OCI-LY1 (cell line): ENCODE data around the gene FNIP1.
"Not testable (repeated sequence)": the region's sequence is repeated elsewhere in the genome, so short reads cannot be mapped to it uniquely, and the experiment has no call there.

ENCODE experiments used
- H2AFZ ChIP-seq: fragments of 200-600 bp; sonication (generic), shearing (Covaris generic); 2 replicates; pipeline ENCODE4 v1.6.0; 2014; ENCODE audit warnings: antibody characterized with exemption, mild to moderate bottlenecking, low read length
- H3F3A ChIP-seq: fragments of 200-600 bp; sonication (generic), shearing (Covaris generic); 2 replicates; pipeline ENCODE4 v1.6.0; 2014; ENCODE audit warnings: mild to moderate bottlenecking, antibody characterized with exemption, low read length, moderate library complexity; ENCODE audit not compliant: insufficient read depth
- H3K27ac ChIP-seq: fragments of 200-600 bp; sonication (generic); 2 replicates; pipeline ENCODE4 v1.5.1; 2014; ENCODE audit warnings: low read length, mixed run types, mild to moderate bottlenecking, low read depth; ENCODE audit not compliant: poor library complexity, severe bottlenecking
- H3K27me3 ChIP-seq: fragments of 200-600 bp; sonication (generic); 2 replicates; pipeline ENCODE4 v1.6.0; 2014; ENCODE audit warnings: antibody characterized with exemption, mild to moderate bottlenecking, low read length, moderate library complexity; ENCODE audit not compliant: insufficient read depth
- H3K36me3 ChIP-seq: fragments of 200-600 bp; sonication (generic); 2 replicates; pipeline ENCODE4 v1.6.1; 2014; ENCODE audit warnings: mild to moderate bottlenecking, antibody characterized with exemption, low read length, moderate library complexity, mixed read lengths; ENCODE audit not compliant: insufficient read depth
- H3K4me1 ChIP-seq: fragments of 200-600 bp; sonication (generic); 2 replicates; pipeline ENCODE4 v1.5.1; 2014; ENCODE audit warnings: mild to moderate bottlenecking, low read length, moderate library complexity; ENCODE audit not compliant: insufficient read depth, severe bottlenecking
- H3K4me2 ChIP-seq: fragments of 200-600 bp; sonication (generic), shearing (Covaris generic); 2 replicates; pipeline ENCODE4 v1.6.1; 2014; ENCODE audit warnings: low read length
- H3K4me3 ChIP-seq: fragments of 200-600 bp; sonication (generic); 2 replicates; pipeline ENCODE4 v1.5.1; 2014; ENCODE audit warnings: low read length, low read depth, mild to moderate bottlenecking, mixed read lengths; ENCODE audit not compliant: poor library complexity, severe bottlenecking
- H3K79me2 ChIP-seq: fragments of 200-600 bp; shearing (Covaris generic); 2 replicates; pipeline ENCODE4 v1.6.1; 2016; ENCODE audit warnings: mixed run types, low read length, mixed read lengths; ENCODE audit not compliant: insufficient read depth
- H3K9ac ChIP-seq: fragments of 200-600 bp; sonication (generic), shearing (Covaris generic); 2 replicates; pipeline ENCODE4 v1.6.1; 2014; ENCODE audit warnings: mild to moderate bottlenecking, low read length, mixed read lengths
- H3K9me2 ChIP-seq: fragments of 200-600 bp; sonication (generic), shearing (Covaris generic); 2 replicates; pipeline ENCODE4 v1.6.1; 2014; ENCODE audit warnings: low read depth, mild to moderate bottlenecking, low read length, mixed read lengths
- H3K9me3 ChIP-seq: fragments of 200-600 bp; shearing (Covaris generic); 2 replicates; pipeline ENCODE4 v1.6.1; 2014; ENCODE audit warnings: low read length, mixed read lengths
- H4K20me1 ChIP-seq: fragments of 200-600 bp; sonication (generic), shearing (Covaris generic); 2 replicates; pipeline ENCODE4 v1.6.0; 2016; ENCODE audit warnings: mild to moderate bottlenecking, low read length; ENCODE audit not compliant: insufficient read depth
- CTCF ChIP-seq: fragments of 200-600 bp; sonication (generic), shearing (Covaris generic); IDR thresholded peaks from 2 replicates; pipeline ENCODE4 v1.5.1; 2017; ENCODE audit warnings: mild to moderate bottlenecking, antibody characterized with exemption, low read length, moderate library complexity, mixed read lengths
- EZH2 ChIP-seq: fragments of 200-600 bp; sonication (generic), shearing (Covaris generic); IDR thresholded peaks from 2 replicates; pipeline ENCODE4 v1.8.0; 2017; ENCODE audit warnings: borderline replicate concordance, mixed run types, mild to moderate bottlenecking, antibody characterized with exemption, low read length, moderate library complexity, mixed read lengths

Gene FNIP1

GRCh38 chr5:131682175-131682574 lies 114.6 kb downstream of the FNIP1 start:
- Histone ChIP-seq H3K36me3 (peaks cover 18% of the 10 kb centered on the region), H3K9ac (no peak overlapping the region), H3K27ac (no peak overlapping the region), H3K27me3 (no peaks in the 10 kb centered on the region), H2AFZ (no peak overlapping the region), H3K9me2 (no peaks in the 10 kb centered on the region), H3K4me1 (peaks cover 15% of the 10 kb centered on the region), H3F3A (no peaks in the 10 kb centered on the region), H3K4me2 (no peak overlapping the region), H3K79me2 (no peaks in the 10 kb centered on the region), H3K9me3 (no peaks in the 10 kb centered on the region), H3K4me3 (no peak overlapping the region), H4K20me1 (no peaks in the 10 kb centered on the region)
- TF ChIP-seq EZH2 (no peak), CTCF (no peak)

- H3K4me3 ChIP-seq, result no peak overlapping the region
- H3K4me2 ChIP-seq, result no peak overlapping the region
- no peak overlapping the region for H3K27ac ChIP-seq
- no peak for TF ChIP-seq CTCF
- no peak for TF ChIP-seq EZH2
- no peaks in the 10 kb centered on the region for H3F3A ChIP-seq
- H3K9me2 ChIP-seq, result no peaks in the 10 kb centered on the region
- peaks cover 15% of the 10 kb centered on the region for H3K4me1 ChIP-seq
- H3K36me3 ChIP-seq, result peaks cover 28% of the 10 kb centered on the region
- H3K9ac ChIP-seq, result no peak overlapping the region
- H3K9me3 ChIP-seq, result no peaks in the 10 kb centered on the region
- H3K27me3 ChIP-seq, result no peaks in the 10 kb centered on the region
- no peaks in the 10 kb centered on the region for H3K79me2 ChIP-seq
- H4K20me1 ChIP-seq, result no peaks in the 10 kb centered on the region
- no peak overlapping the region for H2AFZ ChIP-seq
These were observed 116.9 kb downstream of the FNIP1 start for GRCh38 chr5:131679911-131680310.

- not testable (repeated sequence) for H3K4me1 ChIP-seq, H3K9ac ChIP-seq, H3K27ac ChIP-seq, H2AFZ ChIP-seq, H3K27me3 ChIP-seq, H3K9me3 ChIP-seq, H3K4me3 ChIP-seq, H3K79me2 ChIP-seq, H4K20me1 ChIP-seq, H3K4me2 ChIP-seq, H3F3A ChIP-seq, H3K9me2 ChIP-seq
- peaks cover 41% of the 10 kb centered on the region for H3K36me3 ChIP-seq
These were observed 118.5 kb downstream of the FNIP1 start for GRCh38 chr5:131678273-131678672.

- Histone ChIP-seq H3K9ac (no peak overlapping the region), H3K9me2 (no peaks in the 10 kb centered on the region), H3K27ac (no peak overlapping the region), H3K27me3 (no peaks in the 10 kb centered on the region), H3F3A (no peaks in the 10 kb centered on the region), H3K79me2 (no peaks in the 10 kb centered on the region), H3K4me3 (no peak overlapping the region), H2AFZ (no peak overlapping the region), H3K4me1 (no peaks in the 10 kb centered on the region), H3K36me3 (peaks cover 51% of the 10 kb centered on the region), H3K4me2 (no peak overlapping the region), H3K9me3 (no peaks in the 10 kb centered on the region), H4K20me1 (no peaks in the 10 kb centered on the region)
- TF ChIP-seq CTCF (no peak), EZH2 (no peak)
These were observed 119.7 kb downstream of the FNIP1 start for GRCh38 chr5:131677115-131677514.
